Activated naive CD8-positive, alpha-beta T cell treated with anti-CD3 and anti-CD28 coated beads, Interleukin-2, amount 50 U/mL, for 24 hours (primary cell): ENCODE results near the gene PLPP2.

Experiments used
- ATAC-seq: fragments of 150-1000 bp; cut with Tn5 transposase; one replicate; pipeline ENCODE4 v1.10.0; 2021
- DNase-seq: peaks from one replicate; pipeline ENCODE4 v3.0.0; 2021
- H3K27ac Mint-ChIP-seq: one replicate; pipeline ENCODE4 v1.8.0; 2021; ENCODE audit warnings: mild to moderate bottlenecking, mixed read lengths
- H3K27me3 Mint-ChIP-seq: one replicate; pipeline ENCODE4 v1.8.0; 2021; ENCODE audit warnings: mixed read lengths
- H3K36me3 Mint-ChIP-seq: one replicate; pipeline ENCODE4 v1.8.0; 2021; ENCODE audit warnings: low read depth, mixed read lengths
- H3K4me1 Mint-ChIP-seq: one replicate; pipeline ENCODE4 v1.8.0; 2021; ENCODE audit warnings: mixed read lengths
- H3K4me3 Mint-ChIP-seq: one replicate; pipeline ENCODE4 v1.8.0; 2021; ENCODE audit warnings: mild to moderate bottlenecking, moderate library complexity, mixed read lengths
- H3K9me3 Mint-ChIP-seq: one replicate; pipeline ENCODE4 v1.8.0; 2021; ENCODE audit warnings: mixed read lengths

PLPP2 gene

GRCh38 chr19:308471-309205 lies 17.4 kb upstream of the PLPP2 start:
- Mint-ChIP-seq H3K9me3 (no peaks in the 10 kb centered on the region), H3K4me1 (no peaks in the 10 kb centered on the region), H3K27me3 (no peaks in the 10 kb centered on the region), H3K27ac (no peak overlapping the region), H3K36me3 (peaks cover 13% of the 10 kb centered on the region), H3K4me3 (no peak overlapping the region)
- no peak for DNase-seq
- ATAC-seq = no peak

DNA sequence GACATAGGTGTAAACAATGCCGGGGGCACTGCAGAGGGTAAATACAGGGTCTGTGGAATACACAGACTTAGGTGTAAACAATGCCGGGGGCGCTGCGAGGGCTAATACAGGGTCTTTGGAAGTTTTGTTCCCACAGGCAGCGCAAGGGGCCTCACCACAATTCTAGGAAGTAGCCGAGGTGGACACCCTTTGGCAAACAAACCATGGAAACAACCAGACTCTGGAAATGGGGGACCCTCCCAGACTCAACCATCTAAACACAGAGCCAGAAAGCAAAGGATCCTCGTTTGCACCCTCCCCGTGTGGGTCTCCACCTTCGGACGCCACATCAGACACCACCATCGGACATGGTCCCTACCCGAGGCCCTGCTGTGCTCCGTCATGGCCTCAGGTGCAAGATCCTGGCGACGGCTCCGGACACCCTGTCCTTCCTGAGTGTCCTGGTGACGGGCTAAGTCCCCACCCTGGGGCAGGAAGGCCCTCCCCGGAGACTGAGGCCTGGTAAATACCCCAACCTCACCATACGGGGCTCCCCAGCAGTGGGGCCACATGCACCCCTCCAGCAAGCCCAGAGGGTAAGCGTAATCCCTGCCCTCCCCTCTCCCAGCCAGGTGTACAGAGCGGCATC lies 16.7 kb upstream of the PLPP2 start:
- no peaks in the 10 kb centered on the region for H3K27me3 Mint-ChIP-seq
- no peak overlapping the region for H3K27ac Mint-ChIP-seq
- no peak overlapping the region for H3K4me3 Mint-ChIP-seq
- no peak for DNase-seq
- no peaks in the 10 kb centered on the region for H3K9me3 Mint-ChIP-seq
- H3K4me1 Mint-ChIP-seq = no peaks in the 10 kb centered on the region
- ATAC-seq = no peak
- peaks cover 13% of the 10 kb centered on the region for H3K36me3 Mint-ChIP-seq

GRCh38 chr19:307111-307531 lies 15.9 kb upstream of the PLPP2 start:
- no peaks in the 10 kb centered on the region for H3K27me3 Mint-ChIP-seq
- H3K27ac Mint-ChIP-seq = no peak overlapping the region
- H3K36me3 Mint-ChIP-seq = peaks cover 13% of the 10 kb centered on the region
- DNase-seq (no peak), ATAC-seq (no peak)
- no peaks in the 10 kb centered on the region for H3K4me1 Mint-ChIP-seq
- no peaks in the 10 kb centered on the region for H3K9me3 Mint-ChIP-seq
- no peak overlapping the region for H3K4me3 Mint-ChIP-seq

- DNase-seq (no peak), ATAC-seq (no peak)
- Mint-ChIP-seq H3K27ac (no peak overlapping the region), H3K4me1 (no peaks in the 10 kb centered on the region), H3K4me3 (no peak overlapping the region), H3K27me3 (no peaks in the 10 kb centered on the region), H3K36me3 (peaks cover 13% of the 10 kb centered on the region), H3K9me3 (no peaks in the 10 kb centered on the region)
Measured at GRCh38 chr19:306151-306900, 15.1 kb upstream of the PLPP2 start.

DNA sequence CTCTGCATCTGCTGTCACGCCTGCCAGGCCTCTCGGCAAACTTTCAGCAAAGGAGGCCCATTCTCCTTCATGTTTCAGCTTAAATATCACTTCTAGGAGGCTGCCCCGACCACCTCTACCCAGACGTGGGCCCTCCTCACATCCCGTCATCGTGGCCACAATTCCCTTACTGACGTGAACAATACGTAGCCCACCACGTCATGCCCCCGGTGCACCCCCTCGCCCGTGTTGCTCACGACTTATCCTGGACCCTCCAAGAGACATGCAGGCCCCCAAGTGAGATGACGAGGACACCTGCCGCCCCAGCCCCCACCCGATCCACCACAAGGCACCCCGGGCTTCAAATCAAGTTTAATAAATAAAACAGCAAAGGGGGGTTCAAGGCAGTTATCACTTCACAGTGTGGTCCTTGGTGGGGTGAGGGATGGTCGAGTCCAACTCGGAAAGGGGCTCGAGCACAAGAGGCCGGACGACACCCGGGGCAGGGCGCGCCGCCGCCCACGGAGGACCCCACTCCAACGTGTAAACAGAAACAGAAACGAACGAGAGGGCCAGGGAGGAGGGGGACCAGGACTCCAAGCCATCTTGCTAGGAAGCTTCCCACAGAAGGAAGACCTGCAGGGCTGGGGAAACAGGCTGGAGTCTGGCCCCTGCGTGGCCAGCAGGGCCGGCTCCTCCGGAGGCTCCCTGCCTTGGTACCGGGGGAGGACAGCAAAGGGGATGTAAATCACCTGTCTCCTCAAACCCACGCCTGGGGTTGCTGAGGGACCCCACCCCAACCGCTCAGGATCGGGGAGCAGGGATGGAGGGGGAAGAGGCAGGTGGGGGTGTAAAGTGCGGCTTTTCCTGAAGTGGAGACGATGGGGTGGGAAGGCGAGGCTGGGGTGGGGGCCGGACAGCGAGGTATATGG lies 14.3 kb upstream of the PLPP2 start:
- ATAC-seq = no peak
- Mint-ChIP-seq H3K4me1 (no peaks in the 10 kb centered on the region), H3K27me3 (no peaks in the 10 kb centered on the region), H3K4me3 (no peak overlapping the region), H3K9me3 (no peaks in the 10 kb centered on the region), H3K36me3 (peaks cover 11% of the 10 kb centered on the region), H3K27ac (no peak overlapping the region)
- no peak for DNase-seq

- H3K27ac Mint-ChIP-seq = no peak overlapping the region
Measured at GRCh38 chr19:296476-297225, 5.4 kb upstream of the PLPP2 start.

DNA sequence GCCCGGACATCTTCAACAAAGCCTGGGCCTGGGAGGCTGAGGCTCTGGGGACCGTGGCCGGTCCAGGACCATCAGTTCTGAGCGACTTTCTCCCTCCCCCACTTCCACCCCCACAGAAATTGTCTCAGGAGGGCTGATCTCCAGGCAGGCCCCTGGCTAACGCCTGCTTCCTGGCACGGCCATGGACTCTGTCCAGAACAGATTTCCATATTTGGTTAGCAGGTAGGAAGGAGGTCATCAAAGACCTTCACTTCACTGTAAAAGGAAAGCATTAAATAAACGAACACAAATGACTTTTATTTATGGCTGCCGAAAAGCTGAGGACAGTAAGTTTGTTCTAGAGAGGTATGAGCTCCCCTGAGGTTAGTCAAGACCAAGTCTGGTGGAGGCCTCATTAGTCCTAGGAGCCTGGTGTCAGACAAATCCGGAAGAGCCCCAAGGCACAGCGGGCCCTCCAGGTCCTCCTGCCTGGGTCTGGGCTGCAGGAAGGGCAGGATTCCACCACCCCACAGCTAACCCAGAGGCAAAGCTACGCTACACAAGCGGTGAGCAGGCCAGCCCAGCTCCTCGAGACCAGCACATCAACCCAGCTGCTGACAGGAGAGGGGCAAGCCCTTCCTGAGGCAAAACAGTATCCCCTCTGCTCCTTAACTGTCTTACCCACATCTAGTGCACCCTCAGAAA lies 4.6 kb upstream of the PLPP2 start:
- H3K36me3 Mint-ChIP-seq = no peaks in the 10 kb centered on the region
- no peak for ATAC-seq
- no peaks in the 10 kb centered on the region for H3K9me3 Mint-ChIP-seq
- peaks cover 22% of the 10 kb centered on the region for H3K27me3 Mint-ChIP-seq
- peaks cover 6% of the 10 kb centered on the region for H3K4me1 Mint-ChIP-seq
- no peak overlapping the region for H3K4me3 Mint-ChIP-seq
- no peak for DNase-seq
- H3K27ac Mint-ChIP-seq = no peak overlapping the region

More at GRCh38 chr19:296476-297225, 5.4 kb upstream of the PLPP2 start:
- Mint-ChIP-seq H3K4me1 (peaks cover 6% of the 10 kb centered on the region), H3K9me3 (no peaks in the 10 kb centered on the region), H3K36me3 (no peaks in the 10 kb centered on the region), H3K27me3 (peaks cover 22% of the 10 kb centered on the region), H3K4me3 (no peak overlapping the region)
- no peak for DNase-seq
- no peak for ATAC-seq

DNA sequence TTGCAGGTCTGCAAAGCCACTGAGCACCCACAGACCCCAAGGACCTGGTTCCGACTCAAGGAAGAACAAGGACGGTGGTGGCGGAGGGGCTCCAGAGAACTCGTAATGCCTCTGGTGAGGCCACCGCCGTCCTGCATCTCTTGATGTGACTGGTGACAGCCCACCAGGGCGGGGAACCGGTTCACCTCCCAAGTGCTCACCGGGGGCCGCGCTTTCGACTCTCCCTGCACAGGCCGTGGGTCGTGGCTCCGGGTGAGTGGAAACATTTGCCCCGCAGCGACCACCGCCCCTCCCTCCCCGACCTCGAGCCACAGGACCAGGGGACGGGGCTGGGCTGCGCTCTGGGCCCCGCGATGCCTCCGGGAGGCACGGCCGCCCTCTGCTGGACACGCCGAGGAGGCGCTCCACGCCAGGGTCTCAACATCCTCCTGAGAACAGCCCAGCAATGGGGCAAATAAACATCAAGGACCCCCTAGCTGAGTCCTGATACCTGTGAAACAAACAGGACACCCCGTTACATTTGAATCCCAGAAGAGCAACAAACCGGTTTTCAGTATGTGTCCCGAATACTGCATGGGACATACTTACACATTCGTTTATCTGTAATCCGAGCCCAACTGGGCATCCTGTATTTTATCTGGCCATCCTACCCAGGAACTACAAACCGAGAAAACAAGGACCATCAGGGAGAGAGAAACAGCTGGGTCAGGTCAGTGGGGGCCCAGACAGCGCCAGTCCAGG lies 3.9 kb upstream of the PLPP2 start:
- ATAC-seq = peak; percentile 61
- Mint-ChIP-seq H3K4me3 (no peak overlapping the region), H3K27ac (no peak overlapping the region), H3K27me3 (peaks cover 24% of the 10 kb centered on the region), H3K9me3 (no peaks in the 10 kb centered on the region), H3K4me1 (peaks cover 9% of the 10 kb centered on the region), H3K36me3 (no peaks in the 10 kb centered on the region)
- peak; percentile 66 for DNase-seq

- Mint-ChIP-seq H3K9me3 (no peaks in the 10 kb centered on the region), H3K27me3 (peaks cover 30% of the 10 kb centered on the region), H3K4me3 (no peak overlapping the region), H3K27ac (no peak overlapping the region), H3K36me3 (no peaks in the 10 kb centered on the region), H3K4me1 (peaks cover 11% of the 10 kb centered on the region)
- DNase-seq (no peak), ATAC-seq (no peak)
Measured at GRCh38 chr19:294341-294945, 3.2 kb upstream of the PLPP2 start.

GRCh38 chr19:293436-294110 lies 2.4 kb upstream of the PLPP2 start:
- Mint-ChIP-seq H3K36me3 (no peaks in the 10 kb centered on the region), H3K4me3 (no peak overlapping the region), H3K27me3 (peaks cover 38% of the 10 kb centered on the region), H3K4me1 (peaks cover 11% of the 10 kb centered on the region), H3K27ac (no peak overlapping the region), H3K9me3 (no peaks in the 10 kb centered on the region)
- DNase-seq (no peak), ATAC-seq (no peak)

- ATAC-seq = no peak
- Mint-ChIP-seq H3K27ac (no peak overlapping the region), H3K4me3 (no peak overlapping the region), H3K36me3 (no peaks in the 10 kb centered on the region), H3K4me1 (peaks cover 11% of the 10 kb centered on the region), H3K27me3 (peaks cover 41% of the 10 kb centered on the region), H3K9me3 (no peaks in the 10 kb centered on the region)
- no peak for DNase-seq
Measured at GRCh38 chr19:292951-293350, 1.7 kb upstream of the PLPP2 start.

- ATAC-seq (no peak), DNase-seq (no peak)
- H3K27me3 Mint-ChIP-seq = peaks cover 41% of the 10 kb centered on the region
- no peak overlapping the region for H3K27ac Mint-ChIP-seq
- H3K9me3 Mint-ChIP-seq = no peaks in the 10 kb centered on the region
- H3K4me1 Mint-ChIP-seq = peaks cover 11% of the 10 kb centered on the region
- H3K4me3 Mint-ChIP-seq = no peak overlapping the region
- H3K36me3 Mint-ChIP-seq = no peaks in the 10 kb centered on the region
Measured at GRCh38 chr19:292281-292884, 1.2 kb upstream of the PLPP2 start.
